ENCODE results near the gene PTTG1IP. TPM values are rescaled to one million over a fixed set of nuclear protein-coding genes. Genes with fewer than 3 reads are reported as not detected.

PTTG1IP gene
- total RNA-seq, 1 experiment from 2014 or later = 330 TPM

GRCh38 chr21:44838951-44839350, 34.5 kb downstream of the PTTG1IP start:
- intact Hi-C loops (cut with micrococcal nuclease) = no loop called here
- POLR2A ChIA-PET (ENCODE audit: unreplicated experiment) = no interaction called here
- Histone ChIP-seq H3K9me2 (replicated peaks; ENCODE audit: low read length) (no peaks in the 10 kb centered on the region), H3F3A (ENCODE audit: low read length, unreplicated experiment) (no peaks in the 10 kb centered on the region), H3K9me3 (ENCODE audit: low read length) (no peaks in the 10 kb centered on the region), H4K20me1 (ENCODE audit: low read length) (no peaks in the 10 kb centered on the region), H3K36me3 (ENCODE audit: low read depth, low read length) (no peaks in the 10 kb centered on the region), H3K79me2 (ENCODE audit: low read length) (no peaks in the 10 kb centered on the region), H3K9ac (ENCODE audit: low read length) (no peak overlapping the region), H3K4me1 (ENCODE audit: insufficient read depth, low read length) (no peaks in the 10 kb centered on the region), H3K4me2 (ENCODE audit: low read length) (no peak overlapping the region), H2AFZ (ENCODE audit: low read length) (no peak overlapping the region), H3K27me3 (ENCODE audit: low read length) (no peaks in the 10 kb centered on the region), H3K4me3 (ENCODE audit: low read length) (no peak overlapping the region), H3K27ac (ENCODE audit: low read length) (no peak overlapping the region)
- TF ChIP-seq EZH2phosphoT487 (IDR thresholded peaks at IDR 0.05; ENCODE audit: borderline replicate concordance, low read length) (no peak), EZH2 (IDR thresholded peaks at IDR 0.05; ENCODE audit: low read length, unreplicated experiment) (no peak), CTCF (conservative IDR thresholded peaks at IDR 0.05; ENCODE audit: low read depth, low read length) (no peak)
- ATAC-seq (no peak), DNase-seq (no peak)
- BruUV-seq (replicated peaks) = no TSS peak
- CTCF ChIA-PET = no interaction called here

- intact Hi-C loops (cut with micrococcal nuclease) = no loop called here
- Histone ChIP-seq H3K79me2 (ENCODE audit: low read length) (no peaks in the 10 kb centered on the region), H3F3A (ENCODE audit: low read length, unreplicated experiment) (no peaks in the 10 kb centered on the region), H3K27me3 (ENCODE audit: low read length) (no peaks in the 10 kb centered on the region), H3K9me2 (replicated peaks; ENCODE audit: low read length) (no peaks in the 10 kb centered on the region), H3K4me1 (ENCODE audit: insufficient read depth, low read length) (no peaks in the 10 kb centered on the region), H3K9me3 (ENCODE audit: low read length) (no peaks in the 10 kb centered on the region), H3K9ac (ENCODE audit: low read length) (no peak overlapping the region), H3K36me3 (ENCODE audit: low read depth, low read length) (no peaks in the 10 kb centered on the region), H4K20me1 (ENCODE audit: low read length) (no peaks in the 10 kb centered on the region), H2AFZ (ENCODE audit: low read length) (no peak overlapping the region), H3K4me3 (ENCODE audit: low read length) (no peak overlapping the region), H3K4me2 (ENCODE audit: low read length) (no peak overlapping the region), H3K27ac (ENCODE audit: low read length) (no peak overlapping the region)
- TF ChIP-seq EZH2phosphoT487 (IDR thresholded peaks at IDR 0.05; ENCODE audit: borderline replicate concordance, low read length) (no peak), EZH2 (IDR thresholded peaks at IDR 0.05; ENCODE audit: low read length, unreplicated experiment) (no peak), CTCF (conservative IDR thresholded peaks at IDR 0.05; ENCODE audit: low read depth, low read length) (no peak)
- ChIA-PET POLR2A (ENCODE audit: unreplicated experiment) (no interaction called here), CTCF (no interaction called here)
- no TSS peak for BruUV-seq (replicated peaks)
- DNase-seq (no peak), ATAC-seq (0 out of 2 replicates have a peak, but pooled peaks have one; percentile 23)
Measured at GRCh38 chr21:44838039-44838895, 35.2 kb downstream of the PTTG1IP start.

GRCh38 chr21:44837537-44837936, 36.0 kb downstream of the PTTG1IP start:
- ChIA-PET CTCF (no interaction called here), POLR2A (ENCODE audit: unreplicated experiment) (no interaction called here)
- Histone ChIP-seq H3K36me3 (ENCODE audit: low read depth, low read length) (no peaks in the 10 kb centered on the region), H3K79me2 (ENCODE audit: low read length) (no peaks in the 10 kb centered on the region), H2AFZ (ENCODE audit: low read length) (no peak overlapping the region), H3F3A (ENCODE audit: low read length, unreplicated experiment) (no peaks in the 10 kb centered on the region), H3K27me3 (ENCODE audit: low read length) (no peaks in the 10 kb centered on the region), H3K9me2 (replicated peaks; ENCODE audit: low read length) (no peaks in the 10 kb centered on the region), H3K4me3 (ENCODE audit: low read length) (no peak overlapping the region), H3K9ac (ENCODE audit: low read length) (no peak overlapping the region), H4K20me1 (ENCODE audit: low read length) (no peaks in the 10 kb centered on the region), H3K27ac (ENCODE audit: low read length) (no peak overlapping the region), H3K9me3 (ENCODE audit: low read length) (no peaks in the 10 kb centered on the region), H3K4me2 (ENCODE audit: low read length) (no peak overlapping the region), H3K4me1 (ENCODE audit: insufficient read depth, low read length) (no peaks in the 10 kb centered on the region)
- intact Hi-C loops (cut with micrococcal nuclease) = no loop called here
- no peak for DNase-seq
- no peak for ATAC-seq
- TF ChIP-seq CTCF (conservative IDR thresholded peaks at IDR 0.05; ENCODE audit: low read depth, low read length) (no peak), EZH2 (IDR thresholded peaks at IDR 0.05; ENCODE audit: low read length, unreplicated experiment) (no peak), EZH2phosphoT487 (IDR thresholded peaks at IDR 0.05; ENCODE audit: borderline replicate concordance, low read length) (no peak)
- no TSS peak for BruUV-seq (replicated peaks)
